Measurements from ENCODE around the gene ALDH1L1. TPM values are rescaled to one million over a fixed set of nuclear protein-coding genes. Genes with fewer than 3 reads are reported as not detected.

The ALDH1L1 gene
- total RNA-seq (2014; rRNA removed; shearing (Covaris generic)), result 0.46 and 0.54 TPM in 2 replicates
- polyA plus RNA-seq (2014; cell fraction: nucleus; rRNA removed), result 0.51 and 3.1 TPM in 2 replicates

GRCh38 chr3:126180477-126181397 lies at the start of gene ALDH1L1:
Gene ALDH1L1 (minus strand): TSS chr3:126180586. CDS start chr3:126160979, 19,607 bp downstream.
- DNase-seq (ENCODE audit: extremely low read depth, low read depth), result no peak

- DNase-seq (ENCODE audit: extremely low read depth, low read depth), result no peak
Measured at GRCh38 chr3:126226374-126226773, 46.0 kb upstream of the ALDH1L1 start.

- DNase-seq (ENCODE audit: extremely low read depth, low read depth), result no peak
Measured at GRCh38 chr3:126216416-126216815, 36.0 kb upstream of the ALDH1L1 start.

GRCh38 chr3:126213379-126214028 lies 33.1 kb upstream of the ALDH1L1 start:
- DNase-seq (ENCODE audit: extremely low read depth, low read depth), result no peak

GRCh38 chr3:126212620-126213378 lies 32.4 kb upstream of the ALDH1L1 start:
- DNase-seq (ENCODE audit: extremely low read depth, low read depth), result peak; percentile 49

- no peak for DNase-seq (ENCODE audit: extremely low read depth, low read depth)
Measured at GRCh38 chr3:126212250-126212619, 31.8 kb upstream of the ALDH1L1 start.

GRCh38 chr3:126211569-126211968 lies 31.2 kb upstream of the ALDH1L1 start:
- no peak for DNase-seq (ENCODE audit: extremely low read depth, low read depth)

- DNase-seq (ENCODE audit: extremely low read depth, low read depth), result no peak
Measured at GRCh38 chr3:126210606-126211005, 30.2 kb upstream of the ALDH1L1 start.

GRCh38 chr3:126209741-126210140 lies 29.4 kb upstream of the ALDH1L1 start:
- no peak for DNase-seq (ENCODE audit: extremely low read depth, low read depth)

GRCh38 chr3:126208606-126209256 lies 28.3 kb upstream of the ALDH1L1 start:
- peak; percentile 93 for DNase-seq (ENCODE audit: extremely low read depth, low read depth)

- DNase-seq (ENCODE audit: extremely low read depth, low read depth), result peak; percentile 36
Measured at GRCh38 chr3:126208182-126208581, 27.8 kb upstream of the ALDH1L1 start.

- no peak for DNase-seq (ENCODE audit: extremely low read depth, low read depth)
Measured at GRCh38 chr3:126207166-126207565, 26.8 kb upstream of the ALDH1L1 start.

GRCh38 chr3:126205717-126206655 lies 25.6 kb upstream of the ALDH1L1 start:
- DNase-seq (ENCODE audit: extremely low read depth, low read depth), result no peak

GRCh38 chr3:126202680-126203079 lies 22.3 kb upstream of the ALDH1L1 start:
- DNase-seq (ENCODE audit: extremely low read depth, low read depth), result no peak

GRCh38 chr3:126202276-126202675 lies 21.9 kb upstream of the ALDH1L1 start:
- no peak for DNase-seq (ENCODE audit: extremely low read depth, low read depth)

- no peak for DNase-seq (ENCODE audit: extremely low read depth, low read depth)
Measured at GRCh38 chr3:126201168-126201567, 20.8 kb upstream of the ALDH1L1 start.

- DNase-seq (ENCODE audit: extremely low read depth, low read depth), result no peak
Measured at GRCh38 chr3:126200534-126200933, 20.1 kb upstream of the ALDH1L1 start.

GRCh38 chr3:126199256-126199655 lies 18.9 kb upstream of the ALDH1L1 start:
- DNase-seq (ENCODE audit: extremely low read depth, low read depth), result no peak

GRCh38 chr3:126197854-126198584 lies 17.6 kb upstream of the ALDH1L1 start:
- DNase-seq (ENCODE audit: extremely low read depth, low read depth), result peak; percentile 49
